HG03103 (cell line): Measurements from ENCODE around the gene SPATA6.
"Not testable (repeated sequence)": the region's sequence is repeated elsewhere in the genome, so short reads cannot be mapped to it uniquely, and the experiment has no call there.

Experiments
- ATAC-seq: cut with Tn5 transposase; IDR thresholded peaks from one replicate; pipeline ENCODE4 v1.9.1; 2021; ENCODE audit warnings: low read depth; ENCODE audit not compliant: unreplicated experiment

Gene SPATA6

DNA sequence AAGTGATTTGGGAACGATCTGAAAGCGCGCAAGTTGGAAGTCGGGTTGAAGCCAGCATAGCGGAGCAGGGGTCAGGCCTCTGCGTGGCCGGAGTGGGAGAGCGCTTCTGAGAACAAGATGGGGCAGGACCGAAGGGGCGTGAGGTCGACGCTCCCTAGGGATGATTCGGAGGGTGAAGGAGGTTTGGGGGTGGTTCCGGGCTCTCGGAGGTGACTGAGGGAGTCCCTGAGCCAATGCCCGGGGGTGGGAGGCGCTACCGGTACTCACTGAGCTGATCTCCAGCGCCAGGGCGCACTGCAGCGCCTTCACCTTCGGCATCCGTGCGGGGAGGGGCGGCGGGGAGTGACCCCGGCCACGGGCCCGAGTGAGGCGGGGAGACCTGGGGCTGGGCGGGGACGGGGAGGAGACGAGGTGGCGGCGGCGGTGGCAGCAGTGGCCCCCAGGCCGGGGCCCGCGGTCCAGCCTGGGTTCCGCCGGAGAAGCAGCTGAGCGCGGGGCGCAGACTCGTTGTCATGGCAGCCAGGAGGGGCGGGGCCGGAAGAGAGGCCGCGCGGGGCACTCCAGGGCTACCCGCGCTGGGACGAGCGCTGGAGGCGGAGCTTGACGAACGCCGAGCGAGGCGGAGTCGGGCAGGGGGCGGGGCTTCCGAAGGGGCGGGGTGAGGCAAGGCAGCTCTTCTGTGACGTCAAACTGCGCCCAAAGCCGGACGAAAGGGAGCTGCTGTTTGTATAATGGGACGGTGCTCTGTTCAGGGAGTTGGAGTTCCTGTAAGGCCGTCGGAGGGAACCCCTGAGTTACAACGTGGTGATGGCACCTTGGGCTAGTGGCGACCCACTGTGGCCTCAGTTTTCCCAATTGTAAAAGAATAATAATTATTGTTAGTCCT, at the start of gene SPATA6:
SPATA6 (minus strand) TSS at position 514 of the 886 bp plus-strand sequence; CDS start at position 318, 196 bp downstream.
- peak; percentile 98 for ATAC-seq

DNA sequence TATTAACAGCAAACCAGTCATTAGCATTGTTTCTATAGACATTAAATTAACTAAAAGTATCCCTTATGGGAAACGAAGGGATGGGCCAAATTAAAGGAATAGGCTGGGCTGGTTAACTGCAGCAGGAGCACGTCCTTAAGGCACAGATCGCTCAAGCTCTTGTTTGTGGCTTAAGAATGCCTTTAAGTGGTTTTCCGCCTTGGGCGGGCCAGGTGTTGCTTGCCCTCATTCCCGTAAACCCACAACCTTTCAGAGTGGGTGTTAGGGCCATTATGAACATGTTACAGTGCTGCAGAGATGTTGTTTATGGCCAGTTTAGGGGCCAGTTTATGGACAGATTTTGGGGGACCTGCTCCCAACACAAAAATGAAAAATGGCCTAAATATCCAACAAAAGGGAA, 47.9 kb upstream of the SPATA6 start:
- not testable (repeated sequence) for ATAC-seq

DNA sequence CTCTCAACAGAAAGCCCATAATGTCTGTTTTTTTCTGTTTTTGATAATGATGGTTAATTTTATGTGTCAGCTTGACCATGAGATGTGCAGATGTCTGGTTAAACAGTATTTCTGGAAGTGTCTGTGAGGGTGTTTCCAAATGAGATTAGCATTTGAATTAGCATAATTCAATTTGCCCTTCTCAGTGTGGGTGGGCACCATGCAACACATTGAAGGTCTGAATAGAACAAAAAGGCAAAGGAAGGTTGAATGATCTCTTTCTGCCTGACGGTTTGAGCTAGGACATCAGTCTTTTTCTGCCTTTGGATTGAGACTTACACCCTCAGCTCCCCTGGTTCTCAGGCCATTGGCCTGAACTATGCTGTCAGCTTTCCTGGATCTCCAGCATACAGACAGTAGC, 34.9 kb upstream of the SPATA6 start:
- ATAC-seq = no peak

DNA sequence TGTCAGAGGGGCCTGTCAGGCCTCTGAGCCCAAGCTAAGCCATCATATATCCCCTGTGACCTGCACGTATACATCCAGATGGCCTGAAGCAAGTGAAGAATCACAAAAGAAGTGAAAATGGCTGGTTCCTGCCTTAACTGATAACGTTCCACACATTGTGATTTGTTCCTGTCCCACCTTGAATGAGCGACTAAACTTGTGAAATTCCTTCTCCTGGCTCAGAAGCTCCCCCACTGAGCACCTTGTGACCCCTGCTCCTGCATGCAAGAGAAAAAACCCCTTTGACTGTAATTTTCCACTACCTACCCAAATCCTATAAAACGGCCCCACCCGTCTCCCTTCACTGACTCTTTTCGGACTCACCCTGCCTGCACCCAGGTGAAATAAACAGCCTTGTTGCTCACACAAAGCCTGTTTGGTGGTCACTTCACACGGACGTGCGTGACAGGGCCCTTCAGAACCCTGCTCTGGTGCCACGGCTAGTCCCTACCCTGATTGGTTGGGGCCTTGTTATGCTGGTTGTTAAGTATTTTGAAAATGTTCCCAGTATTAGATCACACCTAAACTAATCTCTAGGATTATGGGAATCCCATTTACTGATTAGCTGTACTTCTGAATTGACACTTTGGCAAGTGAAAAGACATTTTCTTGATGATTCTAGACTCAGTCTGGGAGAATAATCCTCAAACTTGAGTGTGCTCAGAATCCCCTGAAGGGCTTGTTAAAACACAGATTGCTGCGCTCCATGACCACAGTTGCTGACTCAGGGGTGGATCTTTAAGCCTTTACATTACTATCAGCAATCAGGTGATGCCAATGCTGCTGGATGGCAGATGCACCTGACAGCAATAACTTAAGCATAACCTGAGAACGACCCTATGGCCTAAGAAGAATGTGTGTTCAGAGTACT, 28.8 kb upstream of the SPATA6 start:
- no peak for ATAC-seq

DNA sequence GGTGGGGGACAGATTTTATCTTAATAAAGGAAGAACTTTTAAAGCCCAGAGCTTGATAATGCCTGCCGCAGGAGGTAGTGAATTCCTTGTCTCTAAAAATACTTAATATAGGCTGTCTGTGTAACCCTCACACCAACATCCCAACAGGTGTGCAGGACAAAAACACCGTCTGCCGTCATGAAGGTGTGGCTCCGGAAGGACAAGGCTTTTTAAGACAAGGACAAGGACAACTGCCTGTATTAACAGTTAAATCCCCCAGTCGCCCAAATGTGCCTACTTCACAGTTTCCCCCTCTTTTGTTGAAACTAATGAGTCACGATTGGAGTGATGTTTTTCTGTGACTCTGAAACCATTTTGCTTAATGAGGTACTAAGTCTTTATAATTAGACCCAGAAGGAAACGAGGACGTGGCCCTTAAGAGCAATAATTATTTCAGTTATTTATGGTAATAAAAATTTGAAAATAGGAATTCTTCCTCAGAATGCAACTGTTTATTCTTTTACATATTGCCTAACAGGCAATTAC, 27.3 kb upstream of the SPATA6 start:
- no peak for ATAC-seq

DNA sequence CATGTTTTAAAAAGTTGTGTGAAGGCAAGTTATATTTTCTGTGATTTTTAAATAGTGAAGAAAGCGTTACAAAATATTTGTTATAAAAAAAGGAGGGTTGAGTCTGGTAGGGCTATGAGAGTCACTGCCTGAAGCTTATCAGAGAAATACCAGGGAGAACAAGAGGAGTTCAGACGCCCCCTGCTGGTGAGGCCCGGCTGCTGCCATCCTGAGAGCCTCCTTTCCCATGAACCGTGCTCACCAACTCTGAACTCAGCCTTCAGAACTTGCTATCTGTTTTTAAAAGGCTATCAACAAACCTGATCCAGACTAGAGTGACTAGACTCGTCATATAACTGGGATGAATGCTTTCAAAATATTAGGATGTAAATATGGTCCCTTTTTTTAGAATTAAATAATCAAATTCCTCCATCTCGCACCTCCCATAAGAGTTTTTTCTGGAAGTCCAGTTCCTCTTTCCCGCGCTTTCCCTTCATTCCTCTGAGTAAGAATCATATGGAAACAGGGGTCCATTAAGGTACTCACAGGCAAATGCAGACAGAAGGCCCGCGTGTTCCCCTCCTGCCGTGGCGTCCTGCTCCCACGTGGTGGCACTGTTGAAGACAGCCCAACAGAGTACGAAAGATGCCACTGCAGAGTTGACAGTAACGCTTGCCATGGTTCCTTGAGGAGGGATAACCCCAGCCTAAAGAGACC, 26.2 kb upstream of the SPATA6 start:
- peak; percentile 91 for ATAC-seq

DNA sequence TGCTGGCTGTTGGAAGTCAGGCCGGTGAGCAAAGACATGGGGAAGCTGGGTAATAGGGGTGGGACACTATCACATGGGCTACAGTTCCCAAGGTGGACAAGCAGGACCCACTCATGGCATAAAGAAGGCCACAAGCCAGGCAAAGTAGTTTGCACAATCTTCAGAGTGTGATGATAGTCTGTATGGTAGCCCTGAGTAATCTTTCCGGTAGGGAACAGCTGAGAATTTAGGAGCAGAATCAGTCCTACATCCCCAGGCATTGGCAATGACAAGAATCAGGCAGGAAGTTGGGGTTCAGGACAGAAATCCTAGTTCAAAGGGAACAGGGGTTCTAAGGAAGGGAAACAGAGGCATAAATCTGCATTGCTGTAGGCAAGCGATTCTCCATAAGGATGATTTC, 23.9 kb upstream of the SPATA6 start:
- ATAC-seq = no peak

DNA sequence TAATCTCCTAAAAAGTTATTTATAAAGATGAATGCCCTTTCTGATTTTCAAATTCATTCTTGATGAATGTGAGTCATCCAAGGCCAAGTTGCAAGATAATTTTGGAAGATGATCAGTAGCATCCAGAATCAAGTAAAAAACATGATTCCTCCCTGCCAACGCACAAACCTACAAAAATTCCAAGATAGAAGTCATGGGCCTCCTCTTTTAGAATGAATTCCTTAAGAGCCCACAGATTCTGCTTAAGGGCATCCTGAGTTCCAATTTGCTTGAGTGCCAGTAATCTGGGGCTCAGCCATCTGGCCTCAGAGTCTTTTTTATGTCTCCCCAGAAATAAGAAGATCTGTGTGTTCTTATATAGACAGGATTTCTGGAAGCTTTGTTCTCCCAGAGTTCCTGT, 23.2 kb upstream of the SPATA6 start:
- no peak for ATAC-seq

DNA sequence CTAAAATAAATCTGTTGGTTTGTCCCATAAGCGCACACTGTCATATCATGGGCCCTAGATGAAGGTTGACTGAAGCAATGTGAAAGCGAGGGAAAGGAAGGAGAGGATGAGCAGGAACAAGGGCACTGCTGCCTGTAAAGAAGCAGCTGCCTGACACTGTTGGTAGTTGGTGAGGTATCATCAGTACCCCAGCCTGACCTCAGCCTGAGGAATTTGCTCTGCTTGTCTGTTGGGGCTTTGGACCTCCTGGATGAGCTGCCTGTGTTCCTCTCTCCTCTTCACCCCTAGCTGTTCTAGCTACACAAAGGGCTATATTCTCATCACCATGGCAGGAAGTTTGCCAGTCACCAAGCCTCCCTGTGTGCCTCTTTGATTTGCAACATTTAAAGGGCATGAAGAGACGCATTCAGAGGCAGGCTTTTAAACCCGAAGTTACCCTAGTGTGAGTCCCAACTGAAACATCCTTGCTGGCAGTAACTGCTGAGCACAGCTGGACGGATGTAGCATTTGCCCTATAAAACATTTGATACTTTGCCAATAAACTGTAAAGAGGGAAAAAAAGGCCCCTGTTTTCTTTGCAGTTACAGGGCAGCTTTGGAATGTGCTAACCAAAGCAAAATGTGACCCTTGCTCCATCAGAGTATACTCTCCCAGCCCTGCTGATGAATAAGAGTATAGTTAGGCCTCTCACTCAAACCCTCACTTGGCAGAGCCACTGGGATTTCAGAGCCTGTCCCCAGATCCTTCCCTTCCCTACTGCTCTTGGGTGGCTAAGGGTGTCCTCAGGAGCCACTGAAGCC, 22.2 kb upstream of the SPATA6 start:
- no peak for ATAC-seq

DNA sequence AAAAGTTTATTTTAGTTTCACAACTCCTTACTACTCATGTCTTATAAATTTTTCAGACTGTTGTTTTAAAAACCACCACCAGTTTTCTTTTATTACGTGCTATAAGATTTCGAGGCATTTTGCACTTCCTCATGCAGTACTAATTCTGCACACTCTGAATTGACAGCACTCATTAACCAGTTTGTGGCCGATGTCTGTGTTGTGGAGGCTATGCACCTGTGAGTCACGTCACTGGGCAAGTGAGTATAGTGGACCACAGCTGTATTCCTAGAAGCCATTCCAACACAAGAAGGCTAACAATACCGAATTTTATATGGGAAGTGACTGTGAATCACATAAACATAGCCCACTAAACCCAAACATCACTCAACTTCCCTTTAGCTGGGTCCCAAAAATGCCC, 21.0 kb upstream of the SPATA6 start:
- ATAC-seq = no peak

DNA sequence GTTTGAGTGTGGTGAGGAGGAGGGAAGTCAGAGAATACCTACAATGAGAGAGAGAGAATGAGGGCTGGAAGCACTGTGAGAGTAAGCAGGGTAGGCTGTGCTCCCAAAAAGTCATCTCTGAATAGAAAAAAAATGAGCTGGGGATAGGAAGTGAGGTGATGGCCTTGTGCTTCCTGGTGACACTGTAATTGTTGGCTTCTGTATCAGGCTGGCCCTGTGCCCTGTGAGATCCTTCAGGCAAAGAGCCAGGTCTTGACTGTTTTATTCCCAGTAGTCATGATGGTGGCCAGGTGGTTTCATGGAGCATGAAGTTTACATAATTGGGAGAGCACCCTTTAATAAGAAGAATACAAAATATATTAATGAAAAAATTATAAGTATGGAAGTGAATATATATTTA, 20.4 kb upstream of the SPATA6 start:
- ATAC-seq = no peak

DNA sequence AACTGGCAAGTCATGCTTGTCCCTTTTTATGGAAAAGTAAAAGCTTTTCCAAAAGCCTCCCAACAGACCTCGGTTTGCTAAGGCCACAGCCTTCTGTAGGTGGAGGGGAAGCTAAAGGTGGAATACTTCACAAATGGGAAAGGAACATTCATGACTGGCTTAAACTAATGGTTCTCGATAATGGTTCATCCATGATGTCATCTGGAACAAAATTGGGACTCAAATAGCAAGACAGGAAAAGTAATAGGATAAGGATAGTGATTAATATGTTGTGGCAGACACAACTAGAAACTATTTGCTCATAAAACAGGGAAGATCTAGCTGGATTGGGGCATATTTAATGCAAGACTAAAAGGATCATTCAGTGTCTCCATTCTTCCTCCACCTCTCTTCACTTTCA, 16.7 kb upstream of the SPATA6 start:
- ATAC-seq = no peak

DNA sequence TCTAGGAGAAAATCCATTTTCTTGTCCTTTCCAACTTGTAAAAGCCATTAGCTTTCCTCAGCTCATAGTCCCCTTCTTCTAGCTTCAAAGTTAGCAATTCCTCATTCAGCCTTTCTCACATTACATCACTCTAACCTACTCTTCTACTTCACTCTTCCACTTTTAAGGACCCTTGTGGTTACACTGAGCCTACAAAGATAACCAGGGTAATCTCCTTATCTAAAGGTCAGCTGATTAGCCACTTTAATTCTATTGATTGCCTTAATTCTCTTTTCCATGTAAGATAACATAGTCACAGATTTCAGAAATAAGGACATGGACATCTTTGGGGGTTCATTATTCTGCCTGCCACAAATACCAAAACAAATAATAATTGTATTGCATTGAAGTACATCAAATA, 8.5 kb upstream of the SPATA6 start:
- ATAC-seq = no peak

DNA sequence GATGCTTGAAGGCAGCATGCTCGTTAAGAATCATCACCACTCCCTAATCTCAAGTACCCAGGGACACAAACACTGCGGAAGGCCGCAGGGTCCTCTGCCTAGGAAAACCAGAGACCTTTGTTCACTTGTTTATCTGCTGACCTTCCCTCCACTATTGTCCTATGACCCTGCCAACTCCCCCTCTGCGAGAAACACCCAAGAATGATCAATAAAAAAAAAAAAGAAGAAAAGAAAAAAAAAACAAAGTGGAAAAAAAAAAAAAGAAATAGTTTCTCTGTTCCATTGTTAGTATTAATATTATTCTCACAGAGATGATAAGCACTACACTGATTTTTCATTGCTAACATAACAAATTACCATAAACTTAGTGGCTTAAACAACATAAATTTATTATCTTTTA, 8.0 kb upstream of the SPATA6 start:
- not testable (repeated sequence) for ATAC-seq

DNA sequence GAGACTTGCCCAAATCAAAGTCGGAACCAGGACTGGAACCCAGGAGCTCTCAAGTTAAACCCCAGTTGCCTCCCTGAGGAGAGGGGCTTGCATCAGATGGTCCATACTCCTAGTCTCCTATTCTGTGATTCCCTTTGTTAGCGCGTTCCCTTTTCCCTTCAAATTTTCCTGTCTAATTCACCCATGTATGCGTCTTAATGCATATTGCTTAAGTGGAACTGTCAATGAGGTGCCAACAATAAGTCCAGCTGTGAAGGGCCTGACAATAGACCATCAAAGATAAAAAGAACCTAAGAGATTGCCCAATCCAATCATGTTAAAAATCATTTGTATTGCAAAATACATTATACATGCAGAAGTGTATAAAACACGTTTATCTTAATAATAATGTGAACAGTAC, 634 bp upstream of the SPATA6 start:
- ATAC-seq = no peak

DNA sequence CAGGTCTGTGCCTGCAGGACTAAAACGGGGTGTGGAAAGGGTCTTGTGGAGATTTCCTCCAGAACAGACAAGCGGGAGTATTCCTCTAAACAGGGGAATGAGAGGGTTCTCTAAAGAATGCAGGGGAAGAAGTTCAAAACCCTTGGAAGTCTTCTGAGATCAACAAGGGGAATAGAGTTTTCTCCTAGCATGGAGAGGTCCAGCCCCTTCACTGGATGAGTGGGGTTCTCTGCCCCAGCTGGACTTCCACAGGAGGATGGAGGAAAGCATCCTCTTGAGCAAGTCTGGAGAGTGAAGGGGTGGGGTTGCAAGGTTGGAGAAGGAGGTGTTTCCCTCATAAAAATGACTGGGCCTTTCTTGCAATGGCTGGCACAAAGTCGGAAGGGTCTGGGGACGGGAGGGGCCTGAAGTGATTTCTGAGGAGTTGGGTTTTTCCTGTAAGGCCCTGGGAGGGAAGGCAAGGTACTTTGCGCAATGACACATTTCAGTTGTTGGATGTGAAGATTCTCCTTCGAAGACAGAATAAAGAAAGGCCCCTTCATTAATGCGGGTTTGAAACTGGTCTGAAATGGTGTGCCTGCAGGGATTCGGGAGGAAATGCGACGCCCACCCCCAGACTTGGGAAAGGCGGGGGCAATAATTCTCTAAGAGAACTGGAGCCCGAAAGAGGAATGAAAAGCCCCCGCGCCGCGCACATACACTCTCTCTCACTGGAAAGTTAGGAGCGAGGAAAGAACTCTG, 884 bp downstream of the SPATA6 start:
- no peak for ATAC-seq

DNA sequence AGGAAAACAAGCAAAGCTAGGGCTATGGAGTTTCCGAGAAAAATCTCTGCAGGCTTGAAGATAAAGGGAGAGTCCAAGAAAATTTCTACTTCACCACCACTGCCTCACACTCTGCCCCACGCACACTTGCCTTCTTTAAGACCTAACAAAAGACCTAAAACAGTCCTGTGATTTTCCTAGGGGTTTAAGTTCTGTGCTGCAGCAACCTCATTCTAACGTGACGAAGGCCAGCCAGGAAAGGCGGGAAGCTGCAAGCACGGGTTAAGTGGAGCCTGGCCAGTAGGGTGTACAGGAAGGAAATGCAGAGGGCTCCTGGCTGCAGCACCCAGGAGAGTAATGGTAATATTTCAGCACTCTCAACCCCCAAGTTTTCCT, 1.5 kb downstream of the SPATA6 start:
- no peak for ATAC-seq

DNA sequence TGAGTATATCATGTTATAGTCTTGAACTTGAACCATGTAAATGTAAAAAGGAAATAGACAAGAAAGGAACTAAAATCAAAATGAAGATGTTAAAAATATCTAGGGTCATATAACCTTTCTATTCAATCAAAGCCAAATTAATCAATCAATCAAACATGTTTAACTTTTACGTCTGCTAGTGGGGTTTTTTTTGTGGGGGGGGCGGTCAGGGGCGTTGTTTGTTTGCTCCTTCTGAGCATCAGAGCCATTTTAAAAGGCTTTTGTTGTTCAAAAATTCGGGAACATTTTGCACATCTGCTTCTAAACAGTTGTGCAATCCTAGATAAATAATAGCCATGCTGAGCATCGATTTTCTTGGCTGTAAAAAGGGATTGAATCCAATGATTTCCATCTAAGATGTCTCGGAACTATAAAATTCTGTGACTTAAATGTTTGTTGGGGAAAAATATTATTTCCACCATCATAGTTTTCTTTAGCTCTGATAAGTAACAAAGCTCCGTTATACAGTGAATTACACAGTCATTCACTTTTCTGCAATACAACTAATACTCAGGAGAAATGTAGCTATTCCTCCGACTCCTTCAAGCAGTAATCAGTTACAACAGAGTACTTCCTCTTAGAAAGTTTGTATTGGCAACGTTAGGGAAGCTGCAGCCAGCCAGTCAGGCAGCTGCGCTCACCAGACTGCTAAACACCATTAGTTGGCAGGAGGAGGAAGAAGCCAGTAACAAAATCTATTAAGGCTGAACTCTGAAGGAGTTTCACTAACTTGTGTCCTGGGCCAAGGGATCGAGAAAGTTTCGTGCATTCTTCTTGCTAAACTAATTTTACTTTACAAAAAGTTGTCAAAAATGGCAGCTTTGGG, 2.2 kb downstream of the SPATA6 start:
- no peak for ATAC-seq
